HepG2 (cell line): ENCODE data around the gene LIME1. TPM values are rescaled to one million over a fixed set of nuclear protein-coding genes. Genes with fewer than 3 reads are reported as not detected.
A peak's percentile ranks its signal among the peaks of the same experiment; 100 is the strongest.

Experiments
- AGO2 ChIP-seq: fragments of 200-400 bp; formaldehyde crosslinking; optimal IDR thresholded peaks from 2 replicates; pipeline ENCODE3; 2017; ENCODE audit warnings: mild to moderate bottlenecking, low read depth, low read length, moderate library complexity
- ATM ChIP-seq: fragments of 450-650 bp; IDR thresholded peaks from 2 replicates; pipeline ENCODE4 v1.7.1; 2017; ENCODE audit warnings: mild to moderate bottlenecking, borderline replicate concordance
- KDM4B ChIP-seq: sonication (generic); formaldehyde crosslinking; IDR thresholded peaks from 2 replicates; pipeline ENCODE4 v1.4.0; 2020; ENCODE audit warnings: missing genetic modification reagents
- NFKBIZ ChIP-seq: IDR thresholded peaks from 2 replicates; pipeline ENCODE4 v1.6.1; 2018; ENCODE audit warnings: missing genetic modification reagents, missing compliant biosample characterization
- POLR2A ChIP-seq, 2 experiments: IDR thresholded peaks; 2 replicates each; pipeline ENCODE4 v1.6.1; 2011; ENCODE audit warnings: low read depth in 2 of 2, low read length in 2 of 2, mild to moderate bottlenecking in 1 of 2, moderate library complexity in 1 of 2; ENCODE audit not compliant: insufficient read depth in 1 of 2
- RBFOX2 ChIP-seq: fragments of 200-400 bp; formaldehyde crosslinking; IDR thresholded peaks from 2 replicates; pipeline ENCODE4 v1.6.1; 2017; ENCODE audit warnings: low read depth, mild to moderate bottlenecking, low read length
- SMARCE1 ChIP-seq: fragments of 450-650 bp; IDR thresholded peaks from 2 replicates; pipeline ENCODE4 v1.6.1; 2017; ENCODE audit warnings: borderline replicate concordance
- TFDP1 ChIP-seq: IDR thresholded peaks from 2 replicates; pipeline ENCODE4 v1.6.1; 2016; ENCODE audit warnings: missing compliant biosample characterization, missing genetic modification reagents, borderline replicate concordance
- ZNF180 ChIP-seq: sonication (generic); formaldehyde crosslinking; IDR thresholded peaks from 2 replicates; pipeline ENCODE4 v1.4.0; 2020; ENCODE audit warnings: low read depth, missing genetic modification reagents, borderline replicate concordance
- ZNF460 ChIP-seq: sonication (generic); formaldehyde crosslinking; IDR thresholded peaks from 2 replicates; pipeline ENCODE4 v1.5.1; 2020; ENCODE audit warnings: missing genetic modification reagents, mild to moderate bottlenecking, borderline replicate concordance
- ZNF616 ChIP-seq: sonication (generic); formaldehyde crosslinking; IDR thresholded peaks from 2 replicates; pipeline ENCODE4 v1.5.0; 2020; ENCODE audit warnings: low read depth, mild to moderate bottlenecking, missing genetic modification reagents
- ZNF737 ChIP-seq: sonication (generic); formaldehyde crosslinking; IDR thresholded peaks from 2 replicates; pipeline ENCODE4 v1.5.0; 2020; ENCODE audit warnings: missing genetic modification reagents, mild to moderate bottlenecking, borderline replicate concordance
- ZNF879 ChIP-seq: sonication (generic); formaldehyde crosslinking; IDR thresholded peaks from 2 replicates; pipeline ENCODE4 v1.8.1; 2023; ENCODE audit warnings: missing genetic modification reagents
- polyA plus RNA-seq, 8 experiments: library from polyadenylated mRNA; depleted of rRNA in 3 of 8; stranded (reverse) in 7 of 8; unstranded in 1 of 8; fragments of >200 nt; fragmentation: Illumina TruSeq in 4 of 8; extraction: Trizol in 4 of 8; gene quantifications; 2 replicates each; pipeline versions ENCODE4 v1.2.1 to v1.2.3, GENCODE V29; 2011 to 2016; ENCODE audit warnings: low read depth in 4 of 8, missing spikeins in 1 of 8, mixed read lengths in 1 of 8; ENCODE audit not compliant: insufficient read depth in 1 of 8
- total RNA-seq, 5 experiments: library from RNA; depleted of rRNA; stranded (reverse); fragments of >200 nt; fragmentation: Illumina TruSeq; extraction: Trizol; gene quantifications; 2 replicates each; pipeline ENCODE4 v1.2.3, GENCODE V29; 2016; ENCODE audit warnings: low read depth in 1 of 5
- TF ChIP-seq, protein P1 (sequence below): IDR thresholded peaks from 2 replicates; pipeline ENCODE4 v1.6.1; 2016; ENCODE audit warnings: low read depth, control low read depth
- TF ChIP-seq, protein P2 (sequence below): sonication (generic); formaldehyde crosslinking; IDR thresholded peaks from 2 replicates; pipeline ENCODE4 v1.5.1; 2020; ENCODE audit warnings: mild to moderate bottlenecking, missing genetic modification reagents, moderate library complexity
- TF ChIP-seq, protein P3 (sequence below): sonication (generic); formaldehyde crosslinking; IDR thresholded peaks from 2 replicates; pipeline ENCODE4 v1.4.0; 2020; ENCODE audit warnings: missing genetic modification reagents
- TF ChIP-seq, protein P4 (sequence below): sonication (generic); formaldehyde crosslinking; IDR thresholded peaks from 2 replicates; pipeline ENCODE4 v1.5.0; 2020; ENCODE audit warnings: missing genetic modification reagents

LIME1 gene
- total and polyA plus RNA-seq, 2 of the 13 experiments (the other 11 are each of a cell fraction or from before 2014, with no cell fraction given): 13.0 to 61.5 TPM

DNA sequence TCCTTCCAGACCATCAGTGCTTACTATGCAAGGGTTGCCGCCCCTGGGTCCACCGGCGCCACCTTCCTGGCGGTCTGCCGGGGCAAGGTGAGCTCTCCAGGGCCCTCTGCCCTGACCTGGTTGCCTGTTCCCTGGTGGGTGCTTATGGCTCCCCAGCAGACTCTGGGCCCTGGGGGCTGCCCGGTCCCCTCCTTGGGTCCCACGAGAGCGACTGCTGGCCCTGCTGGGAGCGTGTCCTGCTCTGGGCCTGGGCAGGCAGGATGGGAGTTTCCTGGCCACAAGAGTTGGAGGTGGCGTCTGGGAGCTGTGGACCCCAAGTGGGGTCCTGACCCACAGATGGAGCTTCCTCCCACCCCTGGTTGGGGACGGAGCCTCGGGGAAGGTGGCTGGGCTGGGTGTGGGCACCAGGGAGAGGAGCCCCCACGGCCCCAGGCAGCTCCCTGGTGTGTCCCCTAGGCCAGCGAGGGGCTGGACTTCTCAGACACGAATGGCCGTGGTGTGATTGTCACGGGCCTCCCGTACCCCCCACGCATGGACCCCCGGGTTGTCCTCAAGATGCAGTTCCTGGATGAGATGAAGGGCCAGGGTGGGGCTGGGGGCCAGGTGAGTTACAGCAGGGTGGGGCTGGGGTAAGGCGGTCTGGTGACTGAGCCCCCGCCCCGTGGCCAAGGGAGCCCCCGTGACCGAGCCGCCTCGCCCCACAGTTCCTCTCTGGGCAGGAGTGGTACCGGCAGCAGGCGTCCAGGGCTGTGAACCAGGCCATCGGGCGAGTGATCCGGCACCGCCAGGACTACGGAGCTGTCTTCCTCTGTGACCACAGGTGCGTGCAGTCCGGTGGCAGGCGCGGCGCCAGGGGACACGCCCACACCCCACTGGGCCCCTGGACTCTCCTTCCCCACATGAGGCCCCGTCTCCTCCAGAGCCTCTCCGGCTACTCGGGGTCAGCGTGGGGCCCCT is 47.1 kb upstream of the LIME1 start (continued):
- no peak for TF ChIP-seq TFDP1 (CRISPR knock-in tag)
- TF ChIP-seq, protein P1, sequence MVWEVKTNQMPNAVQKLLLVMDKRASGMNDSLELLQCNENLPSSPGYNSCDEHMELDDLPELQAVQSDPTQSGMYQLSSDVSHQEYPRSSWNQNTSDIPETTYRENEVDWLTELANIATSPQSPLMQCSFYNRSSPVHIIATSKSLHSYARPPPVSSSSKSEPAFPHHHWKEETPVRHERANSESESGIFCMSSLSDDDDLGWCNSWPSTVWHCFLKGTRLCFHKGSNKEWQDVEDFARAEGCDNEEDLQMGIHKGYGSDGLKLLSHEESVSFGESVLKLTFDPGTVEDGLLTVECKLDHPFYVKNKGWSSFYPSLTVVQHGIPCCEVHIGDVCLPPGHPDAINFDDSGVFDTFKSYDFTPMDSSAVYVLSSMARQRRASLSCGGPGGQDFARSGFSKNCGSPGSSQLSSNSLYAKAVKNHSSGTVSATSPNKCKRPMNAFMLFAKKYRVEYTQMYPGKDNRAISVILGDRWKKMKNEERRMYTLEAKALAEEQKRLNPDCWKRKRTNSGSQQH (CRISPR knock-in tag): no peak
- TF ChIP-seq, protein P2, sequence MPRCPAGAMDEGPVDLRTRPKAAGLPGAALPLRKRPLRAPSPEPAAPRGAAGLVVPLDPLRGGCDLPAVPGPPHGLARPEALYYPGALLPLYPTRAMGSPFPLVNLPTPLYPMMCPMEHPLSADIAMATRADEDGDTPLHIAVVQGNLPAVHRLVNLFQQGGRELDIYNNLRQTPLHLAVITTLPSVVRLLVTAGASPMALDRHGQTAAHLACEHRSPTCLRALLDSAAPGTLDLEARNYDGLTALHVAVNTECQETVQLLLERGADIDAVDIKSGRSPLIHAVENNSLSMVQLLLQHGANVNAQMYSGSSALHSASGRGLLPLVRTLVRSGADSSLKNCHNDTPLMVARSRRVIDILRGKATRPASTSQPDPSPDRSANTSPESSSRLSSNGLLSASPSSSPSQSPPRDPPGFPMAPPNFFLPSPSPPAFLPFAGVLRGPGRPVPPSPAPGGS (CRISPR knock-in tag): no peak
- TF ChIP-seq KDM4B (CRISPR knock-in tag): no peak
- TF ChIP-seq NFKBIZ: no peak
- no peak for TF ChIP-seq ZNF460 (CRISPR knock-in tag)
- TF ChIP-seq SMARCE1: no peak
- TF ChIP-seq, protein P3, sequence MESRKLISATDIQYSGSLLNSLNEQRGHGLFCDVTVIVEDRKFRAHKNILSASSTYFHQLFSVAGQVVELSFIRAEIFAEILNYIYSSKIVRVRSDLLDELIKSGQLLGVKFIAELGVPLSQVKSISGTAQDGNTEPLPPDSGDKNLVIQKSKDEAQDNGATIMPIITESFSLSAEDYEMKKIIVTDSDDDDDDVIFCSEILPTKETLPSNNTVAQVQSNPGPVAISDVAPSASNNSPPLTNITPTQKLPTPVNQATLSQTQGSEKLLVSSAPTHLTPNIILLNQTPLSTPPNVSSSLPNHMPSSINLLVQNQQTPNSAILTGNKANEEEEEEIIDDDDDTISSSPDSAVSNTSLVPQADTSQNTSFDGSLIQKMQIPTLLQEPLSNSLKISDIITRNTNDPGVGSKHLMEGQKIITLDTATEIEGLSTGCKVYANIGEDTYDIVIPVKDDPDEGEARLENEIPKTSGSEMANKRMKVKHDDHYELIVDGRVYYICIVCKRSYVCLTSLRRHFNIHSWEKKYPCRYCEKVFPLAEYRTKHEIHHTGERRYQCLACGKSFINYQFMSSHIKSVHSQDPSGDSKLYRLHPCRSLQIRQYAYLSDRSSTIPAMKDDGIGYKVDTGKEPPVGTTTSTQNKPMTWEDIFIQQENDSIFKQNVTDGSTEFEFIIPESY: peak; percentile 69; the same call in 1 of the 2 replicates
- no peak for TF ChIP-seq ZNF879
- no peak for TF ChIP-seq ZNF616 (CRISPR knock-in tag)
- TF ChIP-seq, protein P4, sequence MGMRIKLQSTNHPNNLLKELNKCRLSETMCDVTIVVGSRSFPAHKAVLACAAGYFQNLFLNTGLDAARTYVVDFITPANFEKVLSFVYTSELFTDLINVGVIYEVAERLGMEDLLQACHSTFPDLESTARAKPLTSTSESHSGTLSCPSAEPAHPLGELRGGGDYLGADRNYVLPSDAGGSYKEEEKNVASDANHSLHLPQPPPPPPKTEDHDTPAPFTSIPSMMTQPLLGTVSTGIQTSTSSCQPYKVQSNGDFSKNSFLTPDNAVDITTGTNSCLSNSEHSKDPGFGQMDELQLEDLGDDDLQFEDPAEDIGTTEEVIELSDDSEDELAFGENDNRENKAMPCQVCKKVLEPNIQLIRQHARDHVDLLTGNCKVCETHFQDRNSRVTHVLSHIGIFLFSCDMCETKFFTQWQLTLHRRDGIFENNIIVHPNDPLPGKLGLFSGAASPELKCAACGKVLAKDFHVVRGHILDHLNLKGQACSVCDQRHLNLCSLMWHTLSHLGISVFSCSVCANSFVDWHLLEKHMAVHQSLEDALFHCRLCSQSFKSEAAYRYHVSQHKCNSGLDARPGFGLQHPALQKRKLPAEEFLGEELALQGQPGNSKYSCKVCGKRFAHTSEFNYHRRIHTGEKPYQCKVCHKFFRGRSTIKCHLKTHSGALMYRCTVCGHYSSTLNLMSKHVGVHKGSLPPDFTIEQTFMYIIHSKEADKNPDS: no peak
- TF ChIP-seq AGO2: peak; percentile 80
- TF ChIP-seq ATM: no peak
- TF ChIP-seq POLR2A (IDR thresholded peaks at IDR 0.05; ENCODE audit: insufficient read depth in 1 of 2, low read depth in 2 of 2, low read length in 2 of 2): peak in 1 of 2 experiments; percentile 27; a peak in 1 of 4 replicates
- TF ChIP-seq ZNF180: no peak
- no peak for TF ChIP-seq ZNF737 (CRISPR knock-in tag)
- 0 out of 2 replicates have a peak, but pooled peaks have one; percentile 6 for TF ChIP-seq RBFOX2
